ENCODE data around the gene MPRIP.

The MPRIP gene

DNA sequence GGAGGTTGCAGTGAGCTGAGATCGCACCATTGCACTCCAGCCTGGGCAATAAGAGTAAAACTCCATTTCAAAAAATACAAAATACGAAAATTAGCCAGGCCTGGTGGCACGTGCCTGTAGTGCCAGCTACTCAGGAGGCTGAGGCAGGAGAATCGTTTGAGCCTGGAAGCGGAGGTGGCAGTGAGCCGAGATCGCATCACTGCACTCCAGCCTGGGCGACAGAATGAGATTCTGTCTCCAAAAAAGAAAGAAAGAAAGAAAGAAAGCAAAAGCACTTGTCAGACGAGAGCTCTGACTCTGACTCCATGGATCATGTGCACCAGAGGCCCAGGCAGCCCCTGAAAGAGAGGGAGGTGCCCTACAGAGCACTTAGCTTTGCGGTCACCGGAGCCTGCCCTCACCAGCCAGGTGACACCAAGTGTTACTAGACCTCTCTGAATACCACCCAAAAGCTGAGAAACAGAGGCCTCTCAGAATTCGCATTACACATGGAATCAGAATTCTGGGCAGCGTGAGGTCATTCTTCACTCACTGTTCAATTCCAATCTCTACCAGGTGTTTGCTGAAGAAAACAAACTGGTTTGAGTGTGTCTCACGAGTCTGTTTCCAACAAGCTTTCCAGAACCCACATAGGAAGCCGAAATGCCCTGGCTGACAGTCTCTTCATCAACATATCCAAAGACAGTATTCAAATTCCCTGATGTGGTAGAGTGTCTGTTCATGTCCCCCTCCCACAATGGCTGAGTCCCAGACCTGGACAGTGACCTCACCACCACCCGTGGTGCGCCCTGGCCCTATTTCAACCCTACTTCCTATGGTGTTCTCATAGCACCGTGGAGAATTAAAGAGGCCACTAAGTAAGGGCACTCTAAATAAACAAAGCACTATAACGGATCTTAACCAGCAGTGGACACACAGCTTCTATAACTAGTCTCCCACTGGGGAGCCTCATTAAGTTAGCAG is 193.2 kb downstream of the MPRIP start:
- no peak for DNase-seq (ENCODE audit: low read depth)
- H3K4me3 ChIP-seq (ENCODE audit: low read depth, low read length), result peak overlapping the region; percentile 97

DNA sequence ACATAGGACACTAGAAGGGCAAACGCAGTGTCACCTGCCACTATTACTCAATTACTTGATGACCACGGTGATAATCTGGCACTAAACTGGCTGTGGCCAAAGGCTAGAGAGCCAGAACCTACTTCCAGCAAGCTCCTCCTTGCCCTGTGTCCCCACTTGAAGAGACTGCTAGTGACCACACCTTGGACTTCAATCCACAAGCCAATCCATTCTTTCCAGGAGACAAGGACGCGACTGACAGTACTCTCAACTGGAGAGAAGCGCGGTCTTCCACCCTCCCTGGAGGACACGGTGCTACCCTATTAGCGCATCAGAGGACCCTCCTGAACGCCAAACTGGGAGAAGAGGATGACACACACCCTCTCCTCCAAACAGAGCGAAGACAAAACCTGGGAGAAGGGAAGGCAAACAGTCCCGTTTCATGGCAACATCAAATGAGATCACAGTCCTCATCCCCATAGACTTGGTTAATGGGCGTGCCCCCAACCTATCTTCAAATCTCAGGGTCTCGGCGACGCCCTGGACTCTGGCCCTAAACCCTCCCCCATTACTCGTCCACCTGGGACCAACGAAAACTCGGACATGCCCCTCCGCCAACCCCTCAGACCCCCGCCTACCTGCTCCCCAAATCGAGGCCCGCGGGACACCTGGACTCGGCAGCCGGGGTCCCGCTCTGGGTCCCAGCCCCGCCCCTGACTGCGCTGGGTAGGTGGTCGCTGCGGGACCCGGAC is 194.2 kb downstream of the MPRIP start:
- no peak for DNase-seq (ENCODE audit: low read depth)

DNA sequence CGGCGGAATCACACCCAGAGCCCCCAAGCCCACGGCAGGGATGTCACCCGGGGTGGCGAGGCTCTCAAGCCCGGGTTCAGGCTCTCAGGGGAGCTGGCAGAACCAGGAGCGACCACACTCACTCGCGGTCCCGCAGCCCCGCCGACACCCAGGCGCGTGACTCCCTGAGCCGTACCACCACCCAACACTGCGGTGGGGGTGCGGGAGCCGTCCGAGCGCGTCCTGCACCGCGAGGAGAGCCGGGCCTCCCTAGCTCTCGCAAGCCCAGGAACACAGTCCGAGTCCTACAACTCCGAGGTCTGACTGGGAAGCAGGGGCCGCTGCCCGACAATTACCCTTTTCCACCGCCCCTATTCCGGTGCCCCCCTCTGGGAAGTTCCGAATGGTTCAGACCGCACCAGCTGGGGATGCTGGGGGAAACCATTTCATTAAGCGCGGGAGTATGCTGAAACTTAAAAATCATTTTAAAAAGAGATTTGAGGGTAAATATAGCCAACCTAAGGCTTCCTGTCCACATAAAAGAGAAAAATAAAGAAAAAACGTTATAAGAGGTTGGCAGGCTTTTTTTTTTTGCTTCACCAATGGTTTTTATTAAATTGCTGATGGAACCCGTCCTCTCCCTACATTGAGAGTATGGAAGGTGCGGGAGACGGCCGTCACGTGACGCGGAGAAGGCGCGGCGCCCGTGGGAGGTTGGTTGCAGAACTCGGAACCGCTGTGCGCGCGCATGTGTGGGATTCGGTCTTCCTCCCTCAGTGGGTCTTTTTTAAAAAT is 195.0 kb downstream of the MPRIP start, which contains the start of gene FLCN:
TSS of gene FLCN (minus strand) at position 143 of the 774 bp plus-strand sequence. CDS start 9,031 bp downstream, outside the sequence.
- peak within 1 kb of the TSS; percentile 97 for H3K4me3 ChIP-seq (ENCODE audit: low read depth, low read length)

More for the DNA sequence above, 194.2 kb downstream of the MPRIP start:
- H3K4me3 ChIP-seq (ENCODE audit: low read depth, low read length), result peak overlapping the region; percentile 97

DNA sequence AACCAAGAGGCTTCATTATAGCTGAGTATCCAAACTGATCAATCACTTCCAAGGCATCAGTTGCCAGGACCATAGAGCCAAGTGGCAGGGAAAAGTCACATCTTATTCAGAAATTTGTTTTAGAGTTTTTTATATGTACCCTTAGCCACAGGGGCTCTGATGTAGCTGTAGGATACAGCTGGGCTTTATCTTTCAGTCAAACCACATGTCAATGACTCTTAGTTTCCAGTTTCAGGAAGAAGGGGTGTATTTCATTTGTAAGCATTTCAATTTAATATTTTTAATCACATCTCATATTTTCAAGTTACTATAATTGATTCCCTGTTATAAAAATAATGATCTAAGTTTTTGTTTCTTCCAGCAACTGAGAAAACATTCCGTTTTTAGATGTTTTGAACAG is 197.6 kb downstream of the MPRIP start:
- no peak overlapping the region for H3K4me3 ChIP-seq (ENCODE audit: low read depth, low read length)
- DNase-seq (ENCODE audit: low read depth), result no peak

More for the DNA sequence above, 195.0 kb downstream of the MPRIP start, which contains the start of gene FLCN:
- DNase-seq (ENCODE audit: low read depth), result peak; percentile 49

DNA sequence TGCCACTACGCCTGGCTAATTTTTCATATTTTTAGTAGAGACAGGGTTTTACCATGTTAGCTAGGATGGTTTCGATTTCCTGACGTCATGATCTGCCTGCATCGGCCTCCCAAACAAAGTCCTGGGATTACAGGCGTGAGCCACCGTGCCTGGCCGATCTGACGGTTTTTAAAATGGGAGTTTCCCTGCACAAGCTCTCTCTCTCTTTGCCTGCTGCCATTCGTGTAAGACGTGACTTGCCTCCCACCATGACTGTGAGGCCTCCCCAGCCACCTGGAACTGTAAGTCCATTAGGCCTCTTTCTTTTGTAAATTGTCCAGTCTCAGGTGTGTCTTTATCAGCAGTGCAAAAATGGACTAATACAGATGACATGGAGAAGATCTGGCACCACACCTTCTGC is 199.4 kb downstream of the MPRIP start:
- DNase-seq (ENCODE audit: low read depth), result no peak
- H3K4me3 ChIP-seq (ENCODE audit: low read depth, low read length), result no peak overlapping the region

DNA sequence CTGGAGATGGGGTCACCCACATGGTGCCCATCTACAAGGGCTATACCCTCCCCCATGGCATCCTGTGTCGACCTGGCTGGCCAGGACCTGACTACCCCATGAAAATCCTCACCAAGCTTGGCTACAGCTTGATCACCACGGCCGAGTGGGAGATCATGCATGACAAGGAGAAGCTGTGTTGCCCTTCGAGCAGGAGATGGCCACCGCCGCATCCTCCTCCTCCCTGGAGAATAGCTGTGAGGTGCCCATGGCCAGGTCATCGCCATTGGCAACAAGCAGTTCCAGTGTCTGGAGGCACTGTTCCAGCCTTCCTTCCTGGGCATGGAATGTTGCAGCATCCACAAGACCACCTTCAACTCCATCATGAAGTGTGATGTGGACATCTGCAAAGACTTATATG is 200.0 kb downstream of the MPRIP start:
- H3K4me3 ChIP-seq (ENCODE audit: low read depth, low read length), result no peak overlapping the region
- no peak for DNase-seq (ENCODE audit: low read depth)

All from skeletal muscle cell (primary cell).